HCT116 (cell line): Measurements from ENCODE around the gene BRD7. TPM values are rescaled to one million over a fixed set of nuclear protein-coding genes. Genes with fewer than 3 reads are reported as not detected.

Experiments used
- ATAC-seq: fragments of 200-7000 bp; cut with Tn5 transposase; 2 replicates; pipeline ENCODE4 v1.9.1; 2020; ENCODE audit warnings: mild to moderate bottlenecking, moderate library complexity
- BruUV-seq: library from RNA; stranded (reverse); fragments of 400-500 nt; replicated peaks from 2 replicates; lab custom pipeline; 2021; lab: Mats Ljungman, UMichigan
- CTCF ChIA-PET: fragments of 300-600 bp; sonication (Branson Sonifier 250); formaldehyde crosslinking; loops from one replicate; lab custom pipeline; 2021; ENCODE audit warnings: antibody characterized with exemption; lab: Charles Lee
- POLR2A ChIA-PET: fragments of 300-600, 350-600 bp; sonication (Branson Sonifier 250); formaldehyde crosslinking; loops from one replicate; lab custom pipeline; 2021; ENCODE audit warnings: antibody characterized with exemption; lab: Charles Lee
- RAD21 ChIA-PET, 2 experiments: fragments of 300-600 bp; sonication (Branson Sonifier 250); formaldehyde crosslinking; loops; one replicate each; lab custom pipeline; 2023; ENCODE audit warnings: low total read pairs in 2 of 2; ENCODE audit not compliant: uncharacterized antibody in 2 of 2, unreplicated experiment in 2 of 2, low non-redundant PET in 1 of 2; lab: Charles Lee
- DNase-seq: peaks from one replicate; pipeline ENCODE4 v3.0.0-alpha.2; 2010; ENCODE audit warnings: low read depth, low spot score
- H2AFZ ChIP-seq: fragments of 200-600 bp; shearing (Covaris generic), sonication (generic); 2 replicates; pipeline ENCODE4 v1.6.1; 2017; ENCODE audit warnings: low read depth, mixed run types, mixed read lengths, antibody characterized with exemption, low read length; ENCODE audit not compliant: poor library complexity, severe bottlenecking
- H3K27ac ChIP-seq: 2 replicates; pipeline ENCODE4 v1.5.1; 2012; ENCODE audit warnings: low read depth, low read length
- H3K27me3 ChIP-seq: fragments of 200-600 bp; sonication (generic); 2 replicates; pipeline ENCODE4 v1.6.1; 2016; ENCODE audit warnings: mixed run types, low read length, mixed read lengths; ENCODE audit not compliant: insufficient read depth
- H3K36me3 ChIP-seq, 2 experiments: fragments of 200-500 bp in 1 of 2; fragments of 200-600 bp in 1 of 2; sonication (Bioruptor generic) in 1 of 2; sonication (generic) in 1 of 2; 2 replicates each; pipeline versions ENCODE4 v1.5.1 to v1.6.1; 2014 to 2016; ENCODE audit warnings: low read length in 2 of 2, inconsistent platforms in 1 of 2, mixed read lengths in 1 of 2, mixed run types in 1 of 2; ENCODE audit not compliant: insufficient read depth in 2 of 2, control insufficient read depth in 1 of 2
- H3K4me1 ChIP-seq, 2 experiments: fragments of 200-600 bp in 1 of 2; sonication (generic) in 1 of 2; 2 replicates each; pipeline versions ENCODE4 v1.5.1 to v1.6.1; 2012 to 2017; ENCODE audit warnings: low read length in 2 of 2, inconsistent platforms in 1 of 2, mild to moderate bottlenecking in 1 of 2, mixed read lengths in 1 of 2, mixed run types in 1 of 2, moderate library complexity in 1 of 2; ENCODE audit not compliant: insufficient read depth in 2 of 2, control insufficient read depth in 1 of 2
- H3K4me2 ChIP-seq: fragments of 200-600 bp; sonication (generic); 2 replicates; pipeline ENCODE4 v1.6.1; 2017; ENCODE audit warnings: mixed run types, low read length, mixed read lengths
- H3K4me3 ChIP-seq, 2 experiments: fragments of 200-600 bp in 1 of 2; sonication (generic) in 1 of 2; replicated peaks in 1 of 2; 2 replicates each; pipeline ENCODE4 v1.5.1; 2011 to 2016; ENCODE audit warnings: low read length in 2 of 2, control low read depth in 1 of 2, low read depth in 1 of 2, mild to moderate bottlenecking in 1 of 2, mixed read lengths in 1 of 2, mixed run types in 1 of 2
- H3K79me2 ChIP-seq: fragments of 200-600 bp; sonication (generic); 2 replicates; pipeline ENCODE4 v1.6.1; 2017; ENCODE audit warnings: mild to moderate bottlenecking, mixed run types, low read length, moderate library complexity, mixed read lengths; ENCODE audit not compliant: insufficient read depth
- H3K9ac ChIP-seq: fragments of 200-600 bp; sonication (generic); 2 replicates; pipeline ENCODE4 v1.6.1; 2016; ENCODE audit warnings: low read length, mixed read lengths
- H3K9me2 ChIP-seq: fragments of 200-600 bp; sonication (generic), shearing (Covaris generic); 2 replicates; pipeline ENCODE4 v1.6.1; 2017; ENCODE audit warnings: mixed run types, mild to moderate bottlenecking, moderate library complexity; ENCODE audit not compliant: insufficient read depth
- H3K9me3 ChIP-seq, 2 experiments: fragments of 200-500 bp in 1 of 2; fragments of 200-600 bp in 1 of 2; sonication (Bioruptor generic) in 1 of 2; sonication (generic) in 1 of 2; 2 replicates each; pipeline ENCODE4 v1.6.1; 2014 to 2017; ENCODE audit warnings: low read length in 2 of 2, mixed read lengths in 2 of 2, inconsistent platforms in 1 of 2, low read depth in 1 of 2, mild to moderate bottlenecking in 1 of 2, mixed run types in 1 of 2, moderate library complexity in 1 of 2; ENCODE audit not compliant: control insufficient read depth in 1 of 2, insufficient read depth in 1 of 2
- H4K20me1 ChIP-seq: fragments of 200-600 bp; sonication (generic), shearing (Covaris generic); 2 replicates; pipeline ENCODE4 v1.6.1; 2017; ENCODE audit warnings: mixed run types, mild to moderate bottlenecking, moderate library complexity; ENCODE audit not compliant: insufficient read depth
- ATF3 ChIP-seq: IDR thresholded peaks from 2 replicates; pipeline ENCODE4 v1.6.1; 2012
- CEBPB ChIP-seq: IDR thresholded peaks from 2 replicates; pipeline ENCODE4 v1.6.1; 2012; ENCODE audit warnings: low read depth
- CTCF ChIP-seq, 3 experiments: fragments of 200-600 bp in 1 of 3; sonication (generic) in 1 of 3; IDR thresholded peaks in 2 of 3; conservative IDR thresholded peaks in 1 of 3; 2 replicates each; pipeline ENCODE4 v1.5.1; 2012 to 2017; ENCODE audit warnings: low read depth in 2 of 3, low read length in 2 of 3, antibody characterized with exemption in 1 of 3, borderline replicate concordance in 1 of 3, control low read depth in 1 of 3, mild to moderate bottlenecking in 1 of 3, mixed read lengths in 1 of 3, mixed run types in 1 of 3, moderate library complexity in 1 of 3; ENCODE audit not compliant: insufficient read depth in 1 of 3
- EGR1 ChIP-seq: IDR thresholded peaks from 2 replicates; pipeline ENCODE4 v1.6.1; 2012; ENCODE audit warnings: low read depth
- EZH2phosphoT487 ChIP-seq: fragments of 200-600 bp; IDR thresholded peaks from 2 replicates; pipeline ENCODE4 v1.6.1; 2018; ENCODE audit warnings: antibody characterized with exemption, borderline replicate concordance
- JUND ChIP-seq: IDR thresholded peaks from 2 replicates; pipeline ENCODE4 v1.6.1; 2012
- POLR2A ChIP-seq: IDR thresholded peaks from 2 replicates; pipeline ENCODE4 v1.7.0; 2011; ENCODE audit warnings: borderline replicate concordance; ENCODE audit not compliant: insufficient read depth, insufficient read length; ENCODE audit errors: extremely low read depth
- POLR2AphosphoS5 ChIP-seq: IDR thresholded peaks from 2 replicates; pipeline ENCODE4 v1.6.1; 2011; ENCODE audit warnings: mild to moderate bottlenecking, low read depth, low read length, moderate library complexity
- RAD21 ChIP-seq: IDR thresholded peaks from 2 replicates; pipeline ENCODE4 v1.6.1; 2012; ENCODE audit warnings: low read depth, mild to moderate bottlenecking
- REST ChIP-seq: IDR thresholded peaks from 2 replicates; pipeline ENCODE4 v1.6.1; 2012; ENCODE audit warnings: low read depth
- SIN3A ChIP-seq: IDR thresholded peaks from 2 replicates; pipeline ENCODE4 v1.6.1; 2012; ENCODE audit warnings: low read depth
- SP1 ChIP-seq: IDR thresholded peaks from 2 replicates; pipeline ENCODE4 v1.6.1; 2012; ENCODE audit warnings: low read depth
- SRF ChIP-seq: IDR thresholded peaks from 2 replicates; pipeline ENCODE4 v1.6.1; 2012; ENCODE audit warnings: low read depth
- TCF7L2 ChIP-seq: IDR thresholded peaks from 2 replicates; pipeline ENCODE4 v1.7.0; 2011; ENCODE audit warnings: borderline replicate concordance, inconsistent platforms; ENCODE audit not compliant: insufficient read depth, insufficient read length; ENCODE audit errors: extremely low read depth
- YY1 ChIP-seq: IDR thresholded peaks from 2 replicates; pipeline ENCODE4 v1.6.1; 2011; ENCODE audit warnings: low read length, low read depth, moderate library complexity, mild to moderate bottlenecking; ENCODE audit not compliant: insufficient replicate concordance; ENCODE audit errors: extremely low read depth
- ZBTB33 ChIP-seq: IDR thresholded peaks from 2 replicates; pipeline ENCODE4 v1.6.1; 2011; ENCODE audit warnings: mild to moderate bottlenecking, low read length, moderate library complexity; ENCODE audit not compliant: insufficient replicate concordance; ENCODE audit errors: extremely low read depth
- ZFX ChIP-seq: fragments of 450-650 bp; IDR thresholded peaks from 2 replicates; pipeline ENCODE4 v1.6.1; 2017
- ZNF274 ChIP-seq: fragments of 200-500 bp; sonication (Bioruptor generic); IDR thresholded peaks from 2 replicates; pipeline ENCODE4 v1.6.1; 2014; ENCODE audit warnings: mild to moderate bottlenecking, low read depth, low read length, inconsistent platforms
- intact Hi-C: fragments of 100-400 bp; cut with micrococcal nuclease; formaldehyde crosslinking; loops from 2 replicates; pipeline ENCODE4 v1.10.0; 2022
- total RNA-seq: library from RNA; stranded (reverse); gene quantifications from one replicate; pipeline ENCODE4 v1.2.1, GENCODE V29; 2021; ENCODE audit not compliant: unreplicated experiment

Gene BRD7
- total RNA-seq, 1 experiment from 2014 or later: 85.4 TPM

GRCh38 chr16:50363656-50364055 is 5.1 kb downstream of the BRD7 start:
- DNase-seq: no peak
- intact Hi-C loops: no loop called here
- Histone ChIP-seq H3K4me3 (no peak overlapping the region), H3K4me2 (no peak overlapping the region), H3K9ac (no peak overlapping the region), H3K27ac (no peak overlapping the region), H3K4me1 (peaks cover 8 to 10% of the 10 kb centered on the region in 2 experiments; a peak in 3 of 4 replicates), H2AFZ (no peak overlapping the region), H3K27me3 (no peaks in the 10 kb centered on the region), H3K9me2 (no peaks in the 10 kb centered on the region), H4K20me1 (peaks cover 6% of the 10 kb centered on the region; the same call in 1 of the 2 replicates), H3K9me3 (no peaks in the 10 kb centered on the region), H3K36me3 (peaks cover 36 to 49% of the 10 kb centered on the region in 2 experiments), H3K79me2 (peaks cover 98% of the 10 kb centered on the region)
- ChIA-PET RAD21 (no interaction called here), POLR2A (no interaction called here), CTCF (interaction anchor here (1.4 kb wide), 1 partner anchor 9 kb away, joined by 3 read pairs; no protein-coding TSS in a partner anchor)
- BruUV-seq: no TSS peak
- no peak for TF ChIP-seq POLR2AphosphoS5
- no peak for TF ChIP-seq POLR2A
- no peak for TF ChIP-seq ATF3
- no peak for TF ChIP-seq ZFX
- TF ChIP-seq CEBPB: no peak
- TF ChIP-seq TCF7L2: no peak
- no peak for TF ChIP-seq RAD21
- no peak for TF ChIP-seq EGR1
- TF ChIP-seq SIN3A: no peak
- TF ChIP-seq ZBTB33: no peak
- TF ChIP-seq EZH2phosphoT487: no peak
- no peak for TF ChIP-seq CTCF (IDR thresholded peaks at IDR 0.05 in 2 of 3, conservative IDR thresholded peaks at IDR 0.05 in 1 of 3; ENCODE audit: borderline replicate concordance in 1 of 3, insufficient read depth in 1 of 3, low read depth in 2 of 3, low read length in 2 of 3)
- no peak for TF ChIP-seq YY1
- no peak for TF ChIP-seq REST
- TF ChIP-seq JUND: no peak
- TF ChIP-seq ZNF274: no peak
- no peak for TF ChIP-seq SP1
- no peak for TF ChIP-seq SRF
- ATAC-seq: no peak
